OCI-LY3 (cell line): ENCODE data around the gene ACKR4.

Experiments used
- H2AFZ ChIP-seq: fragments of 200-600, 300-600 bp; shearing (Covaris generic); 2 replicates; pipeline ENCODE4 v1.6.0; 2014; ENCODE audit warnings: antibody characterized with exemption, low read depth, low read length
- H3K27ac ChIP-seq: fragments of 200-600, 300-600 bp; sonication (generic); 2 replicates; pipeline ENCODE4 v1.5.1; 2014; ENCODE audit warnings: mild to moderate bottlenecking, low read length, moderate library complexity, mixed read lengths
- H3K27me3 ChIP-seq: fragments of 200-600, 300-600 bp; sonication (generic); 2 replicates; pipeline ENCODE4 v1.6.1; 2014; ENCODE audit warnings: low read depth, low read length, mixed read lengths
- H3K36me3 ChIP-seq: fragments of 200-600, 300-600 bp; sonication (generic); replicated peaks from 2 replicates; pipeline ENCODE3; 2014; ENCODE audit warnings: low read depth, low read length, mixed read lengths
- H3K4me1 ChIP-seq: fragments of 300-600, 200-600 bp; sonication (generic); 2 replicates; pipeline ENCODE4 v1.6.1; 2014; ENCODE audit warnings: low read length, mixed read lengths
- H3K4me2 ChIP-seq: fragments of 200-600, 300-600 bp; sonication (generic); 2 replicates; pipeline ENCODE4 v1.6.1; 2014; ENCODE audit warnings: low read length, mixed read lengths
- H3K4me3 ChIP-seq: fragments of 300-600, 200-600 bp; sonication (generic); 2 replicates; pipeline ENCODE4 v1.5.1; 2014; ENCODE audit warnings: antibody characterized with exemption, mild to moderate bottlenecking, low read length, moderate library complexity
- H3K79me2 ChIP-seq: fragments of 300-600, 200-600 bp; shearing (Covaris generic); 2 replicates; pipeline ENCODE4 v1.6.1; 2014; ENCODE audit warnings: mild to moderate bottlenecking, low read length, mixed read lengths
- H3K9ac ChIP-seq: fragments of 300-600, 200-600 bp; shearing (Covaris generic); 2 replicates; pipeline ENCODE4 v1.6.0; 2014; ENCODE audit warnings: mild to moderate bottlenecking, low read length, moderate library complexity
- H3K9me3 ChIP-seq: fragments of 200-600, 300-600 bp; shearing (Covaris generic); 2 replicates; pipeline ENCODE4 v1.6.1; 2014; ENCODE audit warnings: low read length, mixed read lengths; ENCODE audit not compliant: insufficient read depth
- H4K20me1 ChIP-seq: fragments of 200-600, 300-600 bp; sonication (generic); 2 replicates; pipeline ENCODE4 v1.6.1; 2016; ENCODE audit warnings: low read length, mixed read lengths; ENCODE audit not compliant: insufficient read depth
- CTCF ChIP-seq: fragments of 200-600, 300-600 bp; sonication (generic); IDR thresholded peaks from 2 replicates; pipeline ENCODE4 v1.5.1; 2014; ENCODE audit warnings: antibody characterized with exemption, low read length, low read depth
- EZH2phosphoT487 ChIP-seq: fragments of 200-600 bp; shearing (Covaris generic); IDR thresholded peaks from 2 replicates; pipeline ENCODE4 v1.6.1; 2018; ENCODE audit warnings: antibody characterized with exemption, mixed run types, low read depth

ACKR4 gene

DNA sequence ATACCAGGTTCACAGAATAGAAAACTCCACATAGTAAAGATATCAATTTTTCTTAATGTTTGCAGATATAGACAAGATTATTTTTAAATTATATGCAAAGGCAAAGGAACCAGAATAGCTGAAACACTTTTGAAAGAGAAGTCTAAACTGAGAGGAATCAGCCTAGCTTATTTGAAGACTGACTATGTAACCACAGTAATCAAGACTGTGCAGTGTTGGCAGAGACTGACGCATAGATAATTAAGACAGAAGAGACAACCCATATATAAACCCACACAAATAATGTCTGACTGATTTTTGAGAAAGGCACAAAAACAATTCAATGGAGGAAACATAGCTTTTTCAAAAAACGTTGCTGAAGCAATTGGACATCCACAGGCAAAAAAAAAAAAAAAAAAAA is 28.6 kb upstream of the ACKR4 start:
- Histone ChIP-seq H3K9ac (no peak overlapping the region), H3K27me3 (no peaks in the 10 kb centered on the region), H2AFZ (no peak overlapping the region), H3K4me2 (no peak overlapping the region), H3K36me3 (no peaks in the 10 kb centered on the region), H3K4me1 (no peaks in the 10 kb centered on the region), H4K20me1 (0 out of 2 replicates have a peak, but pooled peaks cover 3% of the 10 kb centered on the region), H3K27ac (no peak overlapping the region), H3K4me3 (no peak overlapping the region), H3K9me3 (no peaks in the 10 kb centered on the region), H3K79me2 (no peaks in the 10 kb centered on the region)
- TF ChIP-seq EZH2phosphoT487: no peak

DNA sequence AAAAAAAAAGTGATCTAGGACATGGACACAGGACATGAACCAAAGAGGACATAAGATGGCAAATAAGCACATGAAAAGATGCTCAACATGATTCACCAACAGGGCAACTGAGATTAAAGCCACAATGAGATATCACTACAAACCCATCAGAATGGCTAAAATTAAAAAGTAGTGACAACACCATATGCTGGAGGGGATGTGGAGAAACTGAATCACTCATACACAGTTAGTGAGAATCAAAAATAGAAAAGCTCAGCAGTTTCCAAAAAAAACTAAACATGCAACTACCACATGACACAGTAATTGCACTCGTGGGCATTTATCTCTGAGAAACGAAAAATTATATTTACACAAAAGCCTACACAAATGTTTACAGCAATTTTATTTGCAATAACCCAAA is 27.9 kb upstream of the ACKR4 start:
- TF ChIP-seq EZH2phosphoT487 (no peak), CTCF (no peak)
- Histone ChIP-seq H3K4me3 (no peak overlapping the region), H3K4me2 (no peak overlapping the region), H4K20me1 (0 out of 2 replicates have a peak, but pooled peaks cover 3% of the 10 kb centered on the region), H2AFZ (no peak overlapping the region), H3K27ac (no peak overlapping the region), H3K36me3 (no peaks in the 10 kb centered on the region), H3K79me2 (no peaks in the 10 kb centered on the region), H3K9ac (no peak overlapping the region), H3K9me3 (no peaks in the 10 kb centered on the region), H3K4me1 (no peaks in the 10 kb centered on the region), H3K27me3 (no peaks in the 10 kb centered on the region)

GRCh38 chr3:132569580-132569979 is 27.5 kb upstream of the ACKR4 start:
- no peaks in the 10 kb centered on the region for H3K36me3 ChIP-seq
- TF ChIP-seq EZH2phosphoT487: no peak
- TF ChIP-seq CTCF: no peak
- H4K20me1 ChIP-seq: 0 out of 2 replicates have a peak, but pooled peaks cover 3% of the 10 kb centered on the region
- no peaks in the 10 kb centered on the region for H3K27me3 ChIP-seq
- no peak overlapping the region for H3K9ac ChIP-seq
- H3K4me3 ChIP-seq: no peak overlapping the region
- H2AFZ ChIP-seq: no peak overlapping the region
- H3K4me1 ChIP-seq: no peaks in the 10 kb centered on the region
- no peak overlapping the region for H3K4me2 ChIP-seq
- no peaks in the 10 kb centered on the region for H3K79me2 ChIP-seq
- no peak overlapping the region for H3K27ac ChIP-seq
- H3K9me3 ChIP-seq: no peaks in the 10 kb centered on the region

GRCh38 chr3:132570016-132570415 is 27.1 kb upstream of the ACKR4 start:
- H3K36me3 ChIP-seq: no peaks in the 10 kb centered on the region
- H3K4me1 ChIP-seq: no peaks in the 10 kb centered on the region
- no peaks in the 10 kb centered on the region for H3K9me3 ChIP-seq
- no peak overlapping the region for H2AFZ ChIP-seq
- no peak overlapping the region for H3K4me3 ChIP-seq
- H3K27ac ChIP-seq: no peak overlapping the region
- no peaks in the 10 kb centered on the region for H3K79me2 ChIP-seq
- H3K9ac ChIP-seq: no peak overlapping the region
- no peak overlapping the region for H3K4me2 ChIP-seq
- TF ChIP-seq EZH2phosphoT487 (no peak), CTCF (no peak)
- no peaks in the 10 kb centered on the region for H3K27me3 ChIP-seq
- 0 out of 2 replicates have a peak, but pooled peaks cover 3% of the 10 kb centered on the region for H4K20me1 ChIP-seq

DNA sequence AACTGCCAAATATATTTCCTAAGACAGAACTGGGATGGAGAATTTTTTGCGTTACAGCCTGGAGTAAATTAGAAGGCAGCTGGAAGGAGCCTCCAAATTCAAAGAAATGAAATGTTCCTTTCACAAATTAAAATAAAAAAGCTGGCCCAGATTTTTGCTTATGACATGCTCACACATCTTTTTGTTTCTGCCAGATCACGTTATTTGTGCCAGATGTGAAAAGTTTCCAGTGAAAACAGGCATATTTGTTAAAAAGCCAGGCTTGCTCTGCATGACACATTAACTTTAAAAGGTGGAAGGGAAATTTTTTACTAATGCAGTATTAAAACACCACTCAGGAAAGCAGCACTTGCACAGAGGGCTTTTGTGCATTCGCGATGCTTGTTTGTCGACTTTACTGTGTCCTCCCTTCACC is 23.3 kb upstream of the ACKR4 start:
- no peaks in the 10 kb centered on the region for H3K27me3 ChIP-seq
- no peak overlapping the region for H3K27ac ChIP-seq
- H4K20me1 ChIP-seq: 0 out of 2 replicates have a peak, but pooled peaks cover 3% of the 10 kb centered on the region
- H3K9ac ChIP-seq: no peak overlapping the region
- no peak overlapping the region for H2AFZ ChIP-seq
- no peak overlapping the region for H3K4me2 ChIP-seq
- no peak overlapping the region for H3K4me3 ChIP-seq
- no peaks in the 10 kb centered on the region for H3K79me2 ChIP-seq
- H3K9me3 ChIP-seq: no peaks in the 10 kb centered on the region
- H3K4me1 ChIP-seq: no peaks in the 10 kb centered on the region
- no peak for TF ChIP-seq CTCF
- no peak for TF ChIP-seq EZH2phosphoT487
- H3K36me3 ChIP-seq: no peaks in the 10 kb centered on the region
